DMS153 treated with DMSO at 0.1 percent for 48 hours (cell line): Measurements from ENCODE around the gene LPAR1.

Experiments
- DNase-seq: peaks from one replicate; lab custom pipeline; 2025; ENCODE audit not compliant: unreplicated experiment; lab: John Stamatoyannopoulos, UW

LPAR1 gene

DNA sequence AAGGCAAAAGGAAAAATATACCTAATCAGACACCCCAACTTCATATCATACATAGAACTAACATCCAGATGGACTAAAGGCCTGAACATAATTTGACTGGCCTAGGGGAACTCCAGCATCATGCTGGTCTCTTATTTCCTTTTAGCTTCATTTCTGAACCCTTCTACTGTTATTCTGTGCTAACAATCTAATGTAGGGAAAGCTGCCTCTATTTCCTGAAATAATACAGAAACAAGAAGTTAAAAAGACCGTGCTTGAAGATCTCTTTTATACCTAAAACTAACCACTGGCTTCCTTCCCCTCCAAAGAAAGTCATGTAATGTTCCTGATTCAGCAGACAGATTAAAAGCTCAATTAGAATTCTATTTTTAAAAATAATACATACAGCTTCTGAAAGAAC lies 36.7 kb downstream of the LPAR1 start:
- no peak for DNase-seq

- no peak for DNase-seq
Observed at GRCh38 chr9:111000202-111000601, 38.1 kb downstream of the LPAR1 start.

- no peak for DNase-seq
Observed at GRCh38 chr9:110999379-110999778, 38.9 kb downstream of the LPAR1 start.

DNA sequence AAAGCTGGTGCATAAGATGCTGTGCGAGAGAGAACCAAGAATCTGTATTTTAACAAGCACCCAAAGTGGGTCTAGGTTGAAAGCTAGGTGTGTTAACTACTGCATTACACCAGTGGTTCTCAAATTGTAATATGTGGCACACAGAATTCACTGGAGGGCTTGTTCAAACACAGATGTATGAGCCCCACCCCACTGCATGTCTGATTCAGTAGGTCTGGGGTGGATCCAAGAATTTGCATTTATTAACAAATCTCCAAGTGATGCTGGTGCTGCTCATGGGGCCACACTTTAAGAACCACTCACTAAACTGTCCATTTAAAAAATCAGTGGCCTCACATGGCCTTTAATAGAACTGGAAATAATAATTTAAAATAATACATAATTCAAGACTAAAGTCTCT lies 40.4 kb downstream of the LPAR1 start:
- no peak for DNase-seq

- no peak for DNase-seq
Observed at GRCh38 chr9:110996436-110997220, 41.6 kb downstream of the LPAR1 start.

- no peak for DNase-seq
Observed at GRCh38 chr9:110995420-110996340, 42.6 kb downstream of the LPAR1 start.

DNA sequence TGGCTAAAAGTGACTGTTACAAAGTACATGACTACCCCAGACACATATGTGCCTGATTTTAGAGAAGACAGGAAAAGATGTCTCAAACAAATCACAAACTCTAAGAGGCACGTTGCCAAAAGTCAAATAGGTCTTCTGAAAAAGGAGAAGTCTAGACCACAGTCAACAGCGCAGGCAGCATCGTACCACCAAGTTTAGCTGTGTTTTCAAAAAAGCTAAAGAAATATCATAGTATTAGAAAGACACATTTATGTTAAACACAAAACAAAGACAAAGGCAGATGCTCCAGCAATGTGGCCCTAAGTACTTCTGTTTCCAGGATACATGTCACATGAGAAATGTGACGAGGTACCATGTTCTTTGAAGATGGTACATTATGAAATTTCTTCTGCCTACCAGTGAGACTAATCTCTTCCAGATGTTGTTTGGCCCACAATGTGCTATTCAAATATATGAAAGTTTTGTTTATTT lies 43.5 kb downstream of the LPAR1 start:
- no peak for DNase-seq

GRCh38 chr9:110990481-110990880 lies 47.8 kb downstream of the LPAR1 start:
- no peak for DNase-seq

GRCh38 chr9:110986529-110986928 lies 51.7 kb downstream of the LPAR1 start:
- DNase-seq: no peak

- DNase-seq: no peak
Observed at GRCh38 chr9:110984890-110985437, 53.3 kb downstream of the LPAR1 start.

DNA sequence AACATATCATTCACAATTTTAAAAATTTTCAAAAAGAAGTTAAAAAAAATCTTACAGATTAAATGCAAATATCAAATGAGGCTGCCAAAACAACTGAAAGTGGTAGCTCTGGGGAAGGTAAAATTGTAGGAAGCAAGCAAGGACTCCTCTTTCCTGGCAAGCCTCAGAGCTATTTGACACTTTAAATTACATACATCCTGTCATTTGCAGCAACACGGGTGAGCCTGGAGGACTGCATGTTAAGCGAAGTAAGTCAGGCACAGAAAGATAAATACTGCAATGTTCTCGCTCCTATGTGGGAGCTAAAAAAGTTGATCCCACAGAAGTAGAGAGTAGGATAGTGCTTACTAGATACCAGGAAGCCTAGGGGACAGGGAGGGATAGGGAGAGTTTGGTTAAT lies 58.0 kb downstream of the LPAR1 start:
- no peak for DNase-seq

- DNase-seq: no peak
Observed at GRCh38 chr9:110979636-110980035, 58.6 kb downstream of the LPAR1 start.

DNA sequence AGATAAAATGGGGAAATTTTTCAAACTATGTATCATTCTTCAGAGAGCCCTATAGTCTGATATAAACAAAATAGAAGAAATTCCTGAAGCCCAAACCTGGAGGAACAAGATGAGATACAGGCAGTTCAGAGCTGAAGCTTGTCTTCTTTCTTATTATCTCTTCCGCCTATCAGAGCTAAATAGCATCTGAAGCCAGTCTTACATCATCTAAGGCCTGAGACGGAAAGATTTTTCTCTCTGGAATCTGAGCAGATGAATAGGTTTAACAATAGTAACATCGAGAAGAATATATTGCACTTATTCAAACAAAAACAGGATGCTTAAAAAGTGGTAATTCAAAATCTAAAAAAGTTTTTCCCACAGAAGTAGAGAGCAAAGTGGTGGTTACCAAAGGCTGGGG lies 59.8 kb downstream of the LPAR1 start:
- no peak for DNase-seq

DNA sequence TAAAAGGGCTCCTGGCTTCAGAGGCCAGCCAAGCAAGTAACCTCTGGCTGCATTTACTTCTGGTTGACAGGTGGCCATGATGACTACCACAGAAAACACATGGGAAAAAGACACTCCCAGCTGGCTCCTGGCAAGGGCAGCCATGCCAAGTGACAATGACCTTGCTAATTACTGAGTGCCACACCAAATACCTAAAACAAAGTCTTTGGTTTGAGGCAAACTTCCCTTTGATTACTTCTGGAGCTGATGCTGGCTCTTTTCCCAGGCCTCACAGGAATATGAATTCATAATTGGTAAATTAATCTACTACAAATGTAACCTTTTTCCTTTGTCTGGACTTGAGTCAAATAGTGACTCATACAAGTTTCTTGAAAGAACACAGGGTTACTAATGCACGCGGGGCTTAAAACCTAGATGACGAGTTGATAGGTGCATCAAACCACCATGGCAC lies 61.0 kb downstream of the LPAR1 start:
- DNase-seq: no peak

DNA sequence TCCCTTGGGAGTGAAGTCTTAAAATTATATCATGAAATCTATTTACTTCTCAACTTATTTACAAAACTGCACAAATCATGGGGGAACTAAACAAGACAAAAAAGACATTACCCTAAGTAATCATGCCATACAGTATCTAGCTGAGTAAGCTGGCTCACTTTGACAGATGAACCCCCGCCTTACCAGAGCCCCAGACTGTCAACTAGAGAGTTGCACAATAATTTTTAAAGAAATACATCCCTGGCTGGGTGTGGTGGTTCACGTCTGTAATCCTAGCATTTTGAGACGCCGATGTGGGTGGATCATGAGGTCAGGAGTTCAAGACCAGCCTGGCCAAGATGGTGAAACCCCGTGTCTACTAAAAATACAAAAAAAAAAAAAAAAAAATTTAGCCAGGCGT lies 62.3 kb downstream of the LPAR1 start:
- no peak for DNase-seq

DNA sequence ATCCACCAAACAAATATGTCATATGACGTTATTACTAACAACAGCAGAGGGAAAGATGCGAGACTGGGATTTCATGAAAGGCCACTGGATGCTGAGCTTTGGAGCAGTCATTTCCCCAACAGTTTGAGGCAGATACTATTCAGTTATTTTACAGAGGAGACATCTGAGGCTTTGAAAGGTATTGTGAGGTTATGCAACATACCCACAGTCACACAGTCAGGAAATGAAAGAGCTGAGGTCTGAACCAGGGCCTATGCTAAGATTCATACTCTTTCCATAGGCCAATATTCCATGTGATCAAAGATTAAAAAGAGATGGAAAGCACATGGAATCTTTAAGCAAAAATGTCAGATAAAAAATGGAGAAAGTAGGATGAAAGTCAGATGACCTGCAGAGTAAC lies 63.0 kb downstream of the LPAR1 start:
- no peak for DNase-seq

- no peak for DNase-seq
Observed at GRCh38 chr9:110971705-110972104, 66.6 kb downstream of the LPAR1 start.

DNA sequence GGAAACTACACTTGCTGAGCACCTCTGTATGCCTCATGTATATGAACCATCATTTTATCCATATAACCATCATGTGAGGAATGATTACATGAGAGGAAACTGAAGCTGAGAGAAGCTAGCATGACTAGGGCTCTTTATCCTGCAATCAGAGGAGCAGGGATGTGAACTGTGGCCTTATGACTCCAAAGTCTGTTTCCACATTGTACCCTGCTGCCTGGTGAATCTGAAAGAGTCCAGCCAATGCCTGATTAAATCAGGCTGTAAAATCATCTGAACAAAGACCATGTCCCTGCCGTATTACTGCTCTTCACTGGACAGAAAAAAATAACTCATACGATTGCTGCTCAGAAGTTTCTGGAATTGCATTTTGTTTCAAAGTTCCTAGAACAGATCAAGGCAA lies 67.0 kb downstream of the LPAR1 start:
- no peak for DNase-seq

- no peak for DNase-seq
Observed at GRCh38 chr9:110969971-110970386, 68.3 kb downstream of the LPAR1 start.

GRCh38 chr9:110968096-110968495 lies 70.2 kb downstream of the LPAR1 start:
- DNase-seq: no peak

DNA sequence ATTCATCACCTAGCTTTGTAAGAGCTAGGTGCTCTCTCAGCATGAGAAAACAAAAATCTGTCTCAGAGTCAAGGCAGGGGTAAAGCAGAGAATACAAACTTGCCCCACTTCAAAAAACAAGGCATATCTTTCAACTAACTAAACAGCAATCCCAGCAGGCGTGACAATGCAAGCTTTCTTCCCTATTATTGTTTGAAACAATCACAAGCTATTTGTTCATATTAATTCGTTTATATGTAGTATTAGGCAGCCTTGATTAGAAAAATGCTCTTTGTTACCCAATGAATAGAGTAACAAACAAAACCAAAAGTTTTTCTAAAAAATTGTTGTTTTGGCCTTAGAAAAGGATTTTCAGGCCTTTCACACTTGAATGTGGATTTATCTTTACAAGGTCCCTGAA lies 71.1 kb downstream of the LPAR1 start:
- DNase-seq: no peak

GRCh38 chr9:110960288-110960687 lies 78.0 kb downstream of the LPAR1 start:
- no peak for DNase-seq
